ENCODE data around the gene BUD31. TPM values are rescaled to one million over a fixed set of nuclear protein-coding genes. Genes with fewer than 3 reads are reported as not detected.

BUD31 gene
- total RNA-seq, 1 donor from 2014 or later, result 44.4 TPM

DNA sequence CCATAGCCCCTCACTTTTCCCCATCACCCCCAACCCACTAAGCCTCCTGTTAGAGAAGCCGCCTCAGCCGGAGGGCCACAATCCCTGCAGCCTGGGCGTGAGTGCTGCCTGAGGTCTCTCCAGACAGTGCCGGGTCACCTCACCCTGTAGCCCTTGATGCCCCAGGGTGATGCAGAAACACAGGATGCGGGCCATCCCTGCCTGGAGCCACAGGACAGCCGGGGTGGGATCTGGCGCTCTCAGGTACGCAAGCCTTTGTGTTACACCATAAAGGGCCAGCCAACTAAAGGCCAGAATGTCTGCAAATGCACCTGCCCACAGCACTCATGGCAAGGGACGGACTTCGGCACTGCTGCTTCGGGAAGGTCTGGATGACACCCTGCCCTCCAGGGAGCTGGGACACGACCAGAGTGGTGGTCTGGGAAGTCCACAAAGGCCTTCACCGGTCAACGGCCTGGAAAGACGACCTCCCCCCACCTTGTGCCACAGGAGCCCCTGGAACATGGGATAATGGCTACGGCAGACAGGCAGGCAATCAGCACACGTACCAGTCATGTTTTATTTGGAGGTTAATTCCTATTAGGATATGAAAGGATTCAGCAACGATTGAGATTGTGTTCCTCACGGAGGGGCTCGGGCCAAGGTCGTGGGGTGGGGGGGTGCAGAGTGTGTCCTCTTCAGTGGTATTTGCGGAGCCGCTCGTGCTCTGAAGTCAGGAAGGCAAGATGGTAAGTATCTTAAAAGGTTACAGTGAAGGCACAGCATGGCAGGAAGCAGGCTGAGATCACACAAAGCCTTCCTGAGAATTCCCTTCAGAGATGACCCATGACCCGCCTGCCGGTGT lies 49.1 kb downstream of the BUD31 start:
- Histone ChIP-seq H3K27ac (ENCODE audit: low read depth, low read length) (no peak overlapping the region), H3K9ac (ENCODE audit: low read depth in 1 of 3, low read length in 3 of 3) (no peak overlapping the region), H3K4me3 (ENCODE audit: low read length in 3 of 3) (no peak overlapping the region), H3K27me3 (ENCODE audit: control insufficient read depth in 3 of 3, insufficient read depth in 3 of 3, low read length in 3 of 3) (no peaks in the 10 kb centered on the region), H3K4me1 (ENCODE audit: control insufficient read depth in 3 of 3, insufficient read depth in 3 of 3, low read length in 3 of 3) (peaks cover 13 to 22% (median 15%) of the 10 kb centered on the region in 3 donors), H3K9me3 (ENCODE audit: control insufficient read depth in 3 of 3, low read length in 3 of 3) (no peaks in the 10 kb centered on the region), H3K36me3 (ENCODE audit: control insufficient read depth in 3 of 3, insufficient read depth in 3 of 3, low read length in 3 of 3) (peaks cover 58 to 78% (median 69%) of the 10 kb centered on the region in 3 donors)

DNA sequence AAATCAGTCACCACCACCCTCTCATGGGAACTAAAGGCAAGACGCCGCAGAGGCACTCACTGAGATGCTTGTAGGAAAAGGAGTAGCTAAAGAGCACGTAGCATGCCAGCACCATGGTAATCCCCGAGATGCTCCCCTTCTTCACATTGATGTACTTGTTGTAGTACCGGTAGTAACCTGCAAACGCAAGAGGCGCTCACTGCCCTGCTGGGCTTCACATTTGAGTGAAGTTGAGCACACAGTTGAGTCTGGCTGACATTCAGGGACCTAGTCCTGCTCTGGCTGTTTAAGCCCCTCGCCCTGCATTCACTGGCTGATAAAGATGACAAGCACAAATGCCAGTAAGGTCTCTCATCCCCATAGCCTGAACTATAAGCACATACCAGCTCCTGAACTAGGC lies 50.3 kb downstream of the BUD31 start:
- no peak overlapping the region for H3K4me3 ChIP-seq (ENCODE audit: low read length in 3 of 3)
- no peaks in the 10 kb centered on the region for H3K27me3 ChIP-seq (ENCODE audit: control insufficient read depth in 3 of 3, insufficient read depth in 3 of 3, low read length in 3 of 3)
- peaks cover 53 to 74% (median 63%) of the 10 kb centered on the region in 3 donors for H3K36me3 ChIP-seq (ENCODE audit: control insufficient read depth in 3 of 3, insufficient read depth in 3 of 3, low read length in 3 of 3)
- no peak overlapping the region for H3K27ac ChIP-seq (ENCODE audit: low read depth, low read length)
- H3K9ac ChIP-seq (ENCODE audit: low read depth in 1 of 3, low read length in 3 of 3), result no peak overlapping the region
- no peaks in the 10 kb centered on the region for H3K9me3 ChIP-seq (ENCODE audit: control insufficient read depth in 3 of 3, low read length in 3 of 3)
- peaks cover 17 to 28% (median 21%) of the 10 kb centered on the region in 3 donors for H3K4me1 ChIP-seq (ENCODE audit: control insufficient read depth in 3 of 3, insufficient read depth in 3 of 3, low read length in 3 of 3)

DNA sequence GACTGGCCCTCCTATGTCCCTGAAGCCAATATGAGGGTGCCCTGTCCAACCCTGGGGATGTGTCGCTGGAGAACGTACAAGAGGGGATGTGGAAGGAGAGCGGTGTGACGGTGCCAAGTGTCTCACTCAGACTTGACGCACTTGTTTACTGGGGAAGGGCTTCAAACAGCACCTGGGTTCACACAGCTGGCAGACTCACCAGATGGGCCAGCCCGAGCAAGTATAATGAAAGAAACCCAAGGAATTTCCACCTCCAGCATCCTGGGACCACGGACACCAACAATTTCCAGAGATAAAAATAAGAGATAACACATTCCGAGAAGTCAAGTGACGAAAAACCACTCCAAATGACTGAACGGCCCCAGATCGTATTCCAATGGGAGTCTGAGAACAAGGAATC lies 51.9 kb downstream of the BUD31 start:
- Histone ChIP-seq H3K4me1 (ENCODE audit: control insufficient read depth in 3 of 3, insufficient read depth in 3 of 3, low read length in 3 of 3) (peaks cover 29 to 43% (median 34%) of the 10 kb centered on the region in 3 donors), H3K27me3 (ENCODE audit: control insufficient read depth in 3 of 3, insufficient read depth in 3 of 3, low read length in 3 of 3) (no peaks in the 10 kb centered on the region), H3K4me3 (ENCODE audit: low read length in 3 of 3) (no peak overlapping the region), H3K27ac (ENCODE audit: low read depth, low read length) (no peak overlapping the region), H3K9ac (ENCODE audit: low read depth in 1 of 3, low read length in 3 of 3) (peak overlapping the region in 2 of 3 donors; percentile 16 to 21), H3K9me3 (ENCODE audit: control insufficient read depth in 3 of 3, low read length in 3 of 3) (no peaks in the 10 kb centered on the region), H3K36me3 (ENCODE audit: control insufficient read depth in 3 of 3, insufficient read depth in 3 of 3, low read length in 3 of 3) (peaks cover 46 to 59% (median 48%) of the 10 kb centered on the region in 3 donors)

DNA sequence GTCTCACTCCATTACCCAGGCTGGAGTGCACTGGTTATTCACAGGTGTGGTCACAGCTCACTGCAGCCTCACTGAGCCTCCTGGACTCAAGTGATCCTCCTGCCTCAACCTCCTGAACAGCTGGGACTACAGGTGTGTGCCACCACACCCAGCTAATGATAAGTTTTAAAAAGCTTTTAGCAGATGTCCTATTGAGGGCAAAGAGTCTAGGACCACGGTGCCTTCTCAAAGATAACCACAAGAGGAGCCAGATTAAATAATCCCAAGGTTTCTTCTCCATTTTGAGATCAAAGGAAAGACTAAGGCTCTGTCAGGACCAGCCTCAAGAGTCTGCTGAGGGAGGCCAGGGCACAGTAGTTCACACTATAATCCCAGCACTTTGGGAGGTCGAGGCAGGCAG lies 52.5 kb downstream of the BUD31 start:
- Histone ChIP-seq H3K36me3 (ENCODE audit: control insufficient read depth in 3 of 3, insufficient read depth in 3 of 3, low read length in 3 of 3) (peaks cover 41 to 53% (median 42%) of the 10 kb centered on the region in 3 donors), H3K27ac (ENCODE audit: low read depth, low read length) (no peak overlapping the region), H3K4me1 (ENCODE audit: control insufficient read depth in 3 of 3, insufficient read depth in 3 of 3, low read length in 3 of 3) (peaks cover 29 to 49% (median 34%) of the 10 kb centered on the region in 3 donors)

DNA sequence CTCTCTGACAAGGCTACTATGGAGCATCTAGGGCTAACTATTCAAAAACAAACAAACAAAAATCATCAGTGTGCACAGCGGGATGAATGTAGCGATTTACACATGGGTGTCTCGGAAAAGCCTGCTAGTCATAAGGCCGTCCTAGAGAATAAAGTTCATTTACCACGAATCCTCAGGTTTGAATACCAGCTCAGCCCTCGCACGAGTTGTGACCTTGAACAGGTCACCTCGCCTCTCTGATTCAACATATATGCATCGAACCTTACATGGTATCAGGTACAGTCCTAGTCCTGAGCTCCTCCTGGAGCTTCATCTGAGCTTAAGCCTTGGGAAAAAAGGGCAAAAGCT lies 56.6 kb downstream of the BUD31 start:
- Histone ChIP-seq H3K27me3 (ENCODE audit: control insufficient read depth in 3 of 3, insufficient read depth in 3 of 3, low read length in 3 of 3) (no peaks in the 10 kb centered on the region), H3K9ac (ENCODE audit: low read depth in 1 of 3, low read length in 3 of 3) (peak overlapping the region; percentile 98 to 100 (median 100)), H3K9me3 (ENCODE audit: control insufficient read depth in 3 of 3, low read length in 3 of 3) (no peaks in the 10 kb centered on the region), H3K4me1 (ENCODE audit: control insufficient read depth in 3 of 3, insufficient read depth in 3 of 3, low read length in 3 of 3) (peaks cover 25 to 40% (median 29%) of the 10 kb centered on the region in 3 donors), H3K27ac (ENCODE audit: low read depth, low read length) (peak overlapping the region; percentile 89), H3K36me3 (ENCODE audit: control insufficient read depth in 3 of 3, insufficient read depth in 3 of 3, low read length in 3 of 3) (peaks cover 7 to 12% (median 9%) of the 10 kb centered on the region in 3 donors), H3K4me3 (ENCODE audit: low read length in 3 of 3) (peak overlapping the region; percentile 99 to 100 (median 99))

More for the DNA sequence above, 52.5 kb downstream of the BUD31 start:
- Histone ChIP-seq H3K27me3 (ENCODE audit: control insufficient read depth in 3 of 3, insufficient read depth in 3 of 3, low read length in 3 of 3) (no peaks in the 10 kb centered on the region), H3K4me3 (ENCODE audit: low read length in 3 of 3) (no peak overlapping the region), H3K9me3 (ENCODE audit: control insufficient read depth in 3 of 3, low read length in 3 of 3) (no peaks in the 10 kb centered on the region), H3K9ac (ENCODE audit: low read depth in 1 of 3, low read length in 3 of 3) (no peak overlapping the region)

DNA sequence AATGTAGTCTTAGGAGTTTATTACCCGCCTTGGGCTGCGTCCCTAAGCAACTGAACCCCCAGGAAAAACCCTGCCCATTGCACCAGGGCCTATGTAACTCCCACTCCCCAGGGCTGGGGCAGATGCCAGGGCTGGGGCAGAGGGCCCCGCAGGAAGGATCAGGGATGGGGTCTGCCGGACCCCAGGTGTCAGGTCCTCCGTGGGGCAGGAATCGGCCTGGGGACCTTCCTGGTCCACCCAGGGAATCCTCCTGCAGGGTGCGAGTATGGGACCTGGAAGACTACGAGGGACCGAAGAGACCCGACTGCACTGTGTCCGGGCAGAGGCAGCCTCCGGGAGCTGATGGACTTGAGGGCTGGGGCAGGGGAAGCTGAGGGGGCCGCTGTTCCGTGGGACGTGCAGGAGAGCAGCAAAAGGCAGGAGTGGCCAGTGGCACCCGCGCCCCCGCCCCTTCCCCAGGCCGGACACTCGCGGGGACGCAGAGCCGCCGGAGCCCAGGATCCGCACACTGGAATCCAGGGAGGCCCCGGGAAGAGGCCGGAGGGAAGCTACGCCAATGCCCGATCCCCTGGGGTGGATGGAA lies 59.7 kb downstream of the BUD31 start:
- no peaks in the 10 kb centered on the region for H3K9me3 ChIP-seq (ENCODE audit: control insufficient read depth in 3 of 3, low read length in 3 of 3)
- H3K4me3 ChIP-seq (ENCODE audit: low read length in 3 of 3), result no peak overlapping the region
- no peaks in the 10 kb centered on the region for H3K27me3 ChIP-seq (ENCODE audit: control insufficient read depth in 3 of 3, insufficient read depth in 3 of 3, low read length in 3 of 3)
- peaks cover 4 to 5% (median 4%) of the 10 kb centered on the region in 3 donors for H3K36me3 ChIP-seq (ENCODE audit: control insufficient read depth in 3 of 3, insufficient read depth in 3 of 3, low read length in 3 of 3)
- H3K4me1 ChIP-seq (ENCODE audit: control insufficient read depth in 3 of 3, insufficient read depth in 3 of 3, low read length in 3 of 3), result peaks cover 20 to 28% (median 20%) of the 10 kb centered on the region in 3 donors
- H3K9ac ChIP-seq (ENCODE audit: low read depth in 1 of 3, low read length in 3 of 3), result no peak overlapping the region
- H3K27ac ChIP-seq (ENCODE audit: low read depth, low read length), result no peak overlapping the region

Other genes starting within 250 kb of the BUD31 start
- not detected for gene KPNA7, start 200.9 kb upstream of the BUD31 start, total RNA-seq
- gene MYH16, start 136.1 kb upstream of the BUD31 start, total RNA-seq, result not detected
- 53.2 TPM for gene ARPC1A, start 83.1 kb upstream of the BUD31 start, total RNA-seq
- gene ARPC1B, start 34.2 kb upstream of the BUD31 start, total RNA-seq, result 44.9 TPM
- 10.4 TPM for gene PDAP1, start 372 bp upstream of the BUD31 start, total RNA-seq
- 5.7 TPM for gene PTCD1, start 29.8 kb downstream of the BUD31 start, total RNA-seq
- gene CPSF4, start 30.0 kb downstream of the BUD31 start, total RNA-seq, result 29.2 TPM
- gene ATP5MF, start 57.2 kb downstream of the BUD31 start, total RNA-seq, result 667 TPM
- 13.6 TPM for gene ZNF789, start 63.9 kb downstream of the BUD31 start, total RNA-seq
- 39.7 TPM for gene ZNF394, start 91.3 kb downstream of the BUD31 start, total RNA-seq
- gene ZKSCAN5, start 95.7 kb downstream of the BUD31 start, total RNA-seq, result 8.9 TPM
- gene FAM200A, start 143.1 kb downstream of the BUD31 start, total RNA-seq, result 6.8 TPM
- 31.3 TPM for gene ZNF655, start 149.7 kb downstream of the BUD31 start, total RNA-seq
- gene TMEM225B, start 189.3 kb downstream of the BUD31 start, total RNA-seq, result 0.52 TPM
- gene ZSCAN25, start 208.0 kb downstream of the BUD31 start, total RNA-seq, result 11.0 TPM

Measured in skeletal muscle tissue (tissue), 4 donors.